BLaER1 (cell line): ENCODE data around the gene ADAMTS5.

Source experiments
- H3K27ac ChIP-seq: shearing (Covaris generic); formaldehyde crosslinking; 2 replicates; pipeline ENCODE4 v1.8.1; 2022
- H3K27me3 ChIP-seq: shearing (Covaris generic); formaldehyde crosslinking; 2 replicates; pipeline ENCODE4 v1.8.1; 2022
- H3K36me3 ChIP-seq: shearing (Covaris generic); formaldehyde crosslinking; 2 replicates; pipeline ENCODE4 v1.8.1; 2022
- H3K4me1 ChIP-seq: shearing (Covaris generic); formaldehyde crosslinking; 2 replicates; pipeline ENCODE4 v1.8.1; 2022
- H3K4me2 ChIP-seq: shearing (Covaris generic); formaldehyde crosslinking; 2 replicates; pipeline ENCODE4 v1.8.1; 2022
- H3K4me3 ChIP-seq: shearing (Covaris generic); formaldehyde crosslinking; 2 replicates; pipeline ENCODE4 v1.8.1; 2022
- H3K9ac ChIP-seq: shearing (Covaris generic); formaldehyde crosslinking; 2 replicates; pipeline ENCODE4 v1.8.1; 2022
- H3K9me3 ChIP-seq: shearing (Covaris generic); formaldehyde crosslinking; 2 replicates; pipeline ENCODE4 v1.8.1; 2022
- H4K20me1 ChIP-seq: shearing (Covaris generic); formaldehyde crosslinking; 2 replicates; pipeline ENCODE4 v1.8.1; 2022
- Cebpa-rat ChIP-seq: shearing (Covaris generic); IDR thresholded peaks from 2 replicates; pipeline ENCODE4 v1.8.1; 2022

Gene ADAMTS5

GRCh38 chr21:26912466-26912865, 54.4 kb downstream of the ADAMTS5 start:
- no peaks in the 10 kb centered on the region for H3K36me3 ChIP-seq
- H3K4me1 ChIP-seq = no peaks in the 10 kb centered on the region
- no peaks in the 10 kb centered on the region for H3K27me3 ChIP-seq
- peaks cover 17% of the 10 kb centered on the region for H3K9me3 ChIP-seq
- H3K9ac ChIP-seq = no peak overlapping the region
- no peaks in the 10 kb centered on the region for H4K20me1 ChIP-seq
- no peak for TF ChIP-seq Cebpa-rat
- no peak overlapping the region for H3K4me3 ChIP-seq
- no peak overlapping the region for H3K4me2 ChIP-seq
- H3K27ac ChIP-seq = no peak overlapping the region

- no peak overlapping the region for H3K9ac ChIP-seq
- H3K4me1 ChIP-seq = no peaks in the 10 kb centered on the region
- no peaks in the 10 kb centered on the region for H3K27me3 ChIP-seq
- no peak for TF ChIP-seq Cebpa-rat
- no peaks in the 10 kb centered on the region for H4K20me1 ChIP-seq
- no peaks in the 10 kb centered on the region for H3K36me3 ChIP-seq
- H3K9me3 ChIP-seq = peaks cover 17% of the 10 kb centered on the region
- H3K4me3 ChIP-seq = no peak overlapping the region
- H3K27ac ChIP-seq = no peak overlapping the region
- no peak overlapping the region for H3K4me2 ChIP-seq
Measured at GRCh38 chr21:26909972-26910371, 56.9 kb downstream of the ADAMTS5 start.

GRCh38 chr21:26900980-26901379, 65.9 kb downstream of the ADAMTS5 start:
- Histone ChIP-seq H3K4me3 (no peak overlapping the region), H3K4me2 (no peak overlapping the region), H3K36me3 (no peaks in the 10 kb centered on the region), H3K9ac (no peak overlapping the region), H3K27me3 (no peaks in the 10 kb centered on the region), H3K4me1 (no peaks in the 10 kb centered on the region), H3K9me3 (no peaks in the 10 kb centered on the region), H4K20me1 (no peaks in the 10 kb centered on the region), H3K27ac (no peak overlapping the region)
- no peak for TF ChIP-seq Cebpa-rat

- no peak for TF ChIP-seq Cebpa-rat
- H4K20me1 ChIP-seq = no peaks in the 10 kb centered on the region
- H3K27me3 ChIP-seq = no peaks in the 10 kb centered on the region
- H3K4me2 ChIP-seq = no peak overlapping the region
- no peaks in the 10 kb centered on the region for H3K4me1 ChIP-seq
- no peak overlapping the region for H3K9ac ChIP-seq
- no peak overlapping the region for H3K4me3 ChIP-seq
- no peaks in the 10 kb centered on the region for H3K9me3 ChIP-seq
- H3K36me3 ChIP-seq = no peaks in the 10 kb centered on the region
- H3K27ac ChIP-seq = no peak overlapping the region
Measured at GRCh38 chr21:26892151-26892550, 74.7 kb downstream of the ADAMTS5 start.

GRCh38 chr21:26888931-26889330, 78.0 kb downstream of the ADAMTS5 start:
- H3K27ac ChIP-seq = no peak overlapping the region
- H4K20me1 ChIP-seq = no peaks in the 10 kb centered on the region
- no peak overlapping the region for H3K4me2 ChIP-seq
- no peak overlapping the region for H3K9ac ChIP-seq
- no peak for TF ChIP-seq Cebpa-rat
- H3K4me3 ChIP-seq = no peak overlapping the region
- no peaks in the 10 kb centered on the region for H3K4me1 ChIP-seq
- H3K9me3 ChIP-seq = no peaks in the 10 kb centered on the region
- no peaks in the 10 kb centered on the region for H3K27me3 ChIP-seq
- H3K36me3 ChIP-seq = no peaks in the 10 kb centered on the region

GRCh38 chr21:26888256-26888655, 78.6 kb downstream of the ADAMTS5 start:
- Histone ChIP-seq H4K20me1 (no peaks in the 10 kb centered on the region), H3K27ac (no peak overlapping the region), H3K9ac (no peak overlapping the region), H3K27me3 (no peaks in the 10 kb centered on the region), H3K36me3 (no peaks in the 10 kb centered on the region), H3K4me1 (no peaks in the 10 kb centered on the region), H3K9me3 (no peaks in the 10 kb centered on the region), H3K4me3 (no peak overlapping the region), H3K4me2 (no peak overlapping the region)
- no peak for TF ChIP-seq Cebpa-rat

GRCh38 chr21:26887251-26887650, 79.6 kb downstream of the ADAMTS5 start:
- Histone ChIP-seq H3K9me3 (no peaks in the 10 kb centered on the region), H3K4me2 (no peak overlapping the region), H3K36me3 (no peaks in the 10 kb centered on the region), H3K27ac (no peak overlapping the region), H3K4me3 (no peak overlapping the region), H3K4me1 (no peaks in the 10 kb centered on the region), H4K20me1 (no peaks in the 10 kb centered on the region), H3K27me3 (no peaks in the 10 kb centered on the region), H3K9ac (no peak overlapping the region)
- TF ChIP-seq Cebpa-rat = no peak

- Histone ChIP-seq H3K9ac (no peak overlapping the region), H3K27ac (no peak overlapping the region), H4K20me1 (no peaks in the 10 kb centered on the region), H3K4me3 (no peak overlapping the region), H3K4me1 (no peaks in the 10 kb centered on the region), H3K36me3 (no peaks in the 10 kb centered on the region), H3K27me3 (no peaks in the 10 kb centered on the region), H3K9me3 (no peaks in the 10 kb centered on the region), H3K4me2 (no peak overlapping the region)
- TF ChIP-seq Cebpa-rat = no peak
Measured at GRCh38 chr21:26884436-26884835, 82.5 kb downstream of the ADAMTS5 start.

- H3K4me3 ChIP-seq = no peak overlapping the region
- no peaks in the 10 kb centered on the region for H4K20me1 ChIP-seq
- H3K4me2 ChIP-seq = no peak overlapping the region
- no peaks in the 10 kb centered on the region for H3K4me1 ChIP-seq
- no peak for TF ChIP-seq Cebpa-rat
- H3K9ac ChIP-seq = no peak overlapping the region
- H3K9me3 ChIP-seq = no peaks in the 10 kb centered on the region
- no peak overlapping the region for H3K27ac ChIP-seq
- H3K36me3 ChIP-seq = no peaks in the 10 kb centered on the region
- H3K27me3 ChIP-seq = no peaks in the 10 kb centered on the region
Measured at GRCh38 chr21:26883768-26884167, 83.1 kb downstream of the ADAMTS5 start.

GRCh38 chr21:26881504-26882228, 85.2 kb downstream of the ADAMTS5 start:
- no peak for TF ChIP-seq Cebpa-rat
- Histone ChIP-seq H4K20me1 (no peaks in the 10 kb centered on the region), H3K4me1 (no peaks in the 10 kb centered on the region), H3K36me3 (no peaks in the 10 kb centered on the region), H3K9me3 (no peaks in the 10 kb centered on the region), H3K9ac (no peak overlapping the region), H3K4me3 (no peak overlapping the region), H3K4me2 (no peak overlapping the region), H3K27me3 (no peaks in the 10 kb centered on the region), H3K27ac (no peak overlapping the region)

GRCh38 chr21:26877018-26877417, 89.9 kb downstream of the ADAMTS5 start:
- no peaks in the 10 kb centered on the region for H3K27me3 ChIP-seq
- TF ChIP-seq Cebpa-rat = no peak
- no peaks in the 10 kb centered on the region for H3K36me3 ChIP-seq
- no peaks in the 10 kb centered on the region for H4K20me1 ChIP-seq
- H3K9me3 ChIP-seq = no peaks in the 10 kb centered on the region
- H3K9ac ChIP-seq = no peak overlapping the region
- no peak overlapping the region for H3K27ac ChIP-seq
- no peak overlapping the region for H3K4me2 ChIP-seq
- no peak overlapping the region for H3K4me3 ChIP-seq
- H3K4me1 ChIP-seq = no peaks in the 10 kb centered on the region
